T-cell (primary cell): ENCODE results near the gene HIKESHI. TPM values are rescaled to one million over a fixed set of nuclear protein-coding genes. Genes with fewer than 3 reads are reported as not detected.
"Not testable (repeated sequence)": the region's sequence is repeated elsewhere in the genome, so short reads cannot be mapped to it uniquely, and the experiment has no call there.

Experiments used
- ATAC-seq, 4 experiments: fragments of 200-7000 bp in 3 of 4; fragments of 150-1000 bp in 1 of 4; cut with Tn5 transposase; replicated peaks in 1 of 4; 1 replicate in 3 of 4; 2 replicates in 1 of 4; pipeline ENCODE4 v1.10.0; 2021; ENCODE audit warnings: moderate library complexity in 3 of 4, mild to moderate bottlenecking in 2 of 4, moderate number of reproducible peaks in 1 of 4
- CTCF ChIA-PET, 2 donors: fragments of 300-600 bp; sonication (Branson Sonifier 250); formaldehyde crosslinking; loops; one replicate each; lab custom pipeline; 2022; ENCODE audit warnings: antibody characterized with exemption in 2 of 2; lab: Charles Lee
- POLR2A ChIA-PET, 2 donors: fragments of 300-600 bp; sonication (Branson Sonifier 250); formaldehyde crosslinking; loops; one replicate each; lab custom pipeline; 2022; ENCODE audit warnings: antibody characterized with exemption in 2 of 2; lab: Charles Lee
- DNase-seq, 35 experiments: peaks; one replicate each; pipeline versions ENCODE4 v3.0.0 to v3.0.0-alpha.2; 2013 to 2023
- H3K27ac ChIP-seq: one replicate; pipeline ENCODE4 v1.5.1; 2013; ENCODE audit warnings: low read length
- H3K27me3 ChIP-seq, 2 experiments: replicated peaks in 1 of 2; 1 replicate in 1 of 2; 2 replicates in 1 of 2; pipeline versions ENCODE4 v1.6.1 to v1.7.0; 2013; ENCODE audit warnings: low read length in 1 of 2, mixed read lengths in 1 of 2; ENCODE audit not compliant: control insufficient read depth in 2 of 2, insufficient read depth in 2 of 2; ENCODE audit errors: extremely low read depth in 1 of 2
- H3K36me3 ChIP-seq, 2 donors: 1 replicate in 1 of 2; 2 replicates in 1 of 2; pipeline versions ENCODE4 v1.6.1 to v1.7.0; 2013; ENCODE audit warnings: low read length in 1 of 2; ENCODE audit not compliant: control insufficient read depth in 2 of 2, insufficient read depth in 1 of 2; ENCODE audit errors: extremely low read depth in 1 of 2
- H3K4me1 ChIP-seq, 2 experiments: 1 replicate in 1 of 2; 2 replicates in 1 of 2; pipeline versions ENCODE4 v1.6.1 to v1.7.0; 2013; ENCODE audit warnings: low read length in 2 of 2, mixed read lengths in 1 of 2; ENCODE audit not compliant: insufficient read depth in 2 of 2, control insufficient read depth in 1 of 2; ENCODE audit errors: extremely low read depth in 1 of 2
- H3K4me3 ChIP-seq, 2 donors: 1 replicate in 1 of 2; 2 replicates in 1 of 2; pipeline versions ENCODE4 v1.5.1 to v1.7.0; 2013; ENCODE audit warnings: mild to moderate bottlenecking in 2 of 2, low read length in 1 of 2, moderate library complexity in 1 of 2; ENCODE audit not compliant: control insufficient read depth in 1 of 2; ENCODE audit errors: extremely low read depth in 1 of 2
- H3K9me3 ChIP-seq: 2 replicates; pipeline ENCODE4 v1.7.0; 2013
- H3K27ac Mint-ChIP-seq, 2 donors: one replicate each; pipeline ENCODE4 v1.8.0; 2020 to 2021; ENCODE audit warnings: mild to moderate bottlenecking in 2 of 2, mixed read lengths in 2 of 2
- H3K27me3 Mint-ChIP-seq, 2 donors: one replicate each; pipeline ENCODE4 v1.8.0; 2021 to 2022; ENCODE audit warnings: mixed read lengths in 2 of 2
- H3K36me3 Mint-ChIP-seq: one replicate; pipeline ENCODE4 v1.8.0; 2021; ENCODE audit warnings: mixed read lengths
- H3K4me1 Mint-ChIP-seq, 3 donors: one replicate each; pipeline ENCODE4 v1.8.0; 2020 to 2022; ENCODE audit warnings: mixed read lengths in 3 of 3, mild to moderate bottlenecking in 1 of 3
- H3K4me3 Mint-ChIP-seq, 3 donors: one replicate each; pipeline ENCODE4 v1.8.0; 2020 to 2022; ENCODE audit warnings: mild to moderate bottlenecking in 3 of 3, mixed read lengths in 3 of 3, moderate library complexity in 3 of 3
- H3K9me3 Mint-ChIP-seq, 3 donors: one replicate each; pipeline ENCODE4 v1.8.0; 2020 to 2022; ENCODE audit warnings: mixed read lengths in 3 of 3
- WGBS: methylation state at CpG from one replicate; pipeline ENCODE4 v1.1.5; 2013; ENCODE audit warnings: missing lambda C conversion rate; ENCODE audit not compliant: insufficient coverage; 5-methylcytosine and 5-hydroxymethylcytosine counted together
- total RNA-seq, 35 experiments: library from RNA in 6 of 35; stranded (reverse) in 6 of 35; fragments of 120-200 nt in 1 of 35; gene quantifications; one replicate each; pipeline versions ENCODE4 v1.2.1 to v1.2.4 and lab custom pipeline; 2013 to 2026

HIKESHI gene
- total RNA-seq, 5 donors from 2014 or later (not counting 1 experiment from before 2014, with no cell fraction given): 20.6 to 32.1 (median 28.7) TPM

DNA sequence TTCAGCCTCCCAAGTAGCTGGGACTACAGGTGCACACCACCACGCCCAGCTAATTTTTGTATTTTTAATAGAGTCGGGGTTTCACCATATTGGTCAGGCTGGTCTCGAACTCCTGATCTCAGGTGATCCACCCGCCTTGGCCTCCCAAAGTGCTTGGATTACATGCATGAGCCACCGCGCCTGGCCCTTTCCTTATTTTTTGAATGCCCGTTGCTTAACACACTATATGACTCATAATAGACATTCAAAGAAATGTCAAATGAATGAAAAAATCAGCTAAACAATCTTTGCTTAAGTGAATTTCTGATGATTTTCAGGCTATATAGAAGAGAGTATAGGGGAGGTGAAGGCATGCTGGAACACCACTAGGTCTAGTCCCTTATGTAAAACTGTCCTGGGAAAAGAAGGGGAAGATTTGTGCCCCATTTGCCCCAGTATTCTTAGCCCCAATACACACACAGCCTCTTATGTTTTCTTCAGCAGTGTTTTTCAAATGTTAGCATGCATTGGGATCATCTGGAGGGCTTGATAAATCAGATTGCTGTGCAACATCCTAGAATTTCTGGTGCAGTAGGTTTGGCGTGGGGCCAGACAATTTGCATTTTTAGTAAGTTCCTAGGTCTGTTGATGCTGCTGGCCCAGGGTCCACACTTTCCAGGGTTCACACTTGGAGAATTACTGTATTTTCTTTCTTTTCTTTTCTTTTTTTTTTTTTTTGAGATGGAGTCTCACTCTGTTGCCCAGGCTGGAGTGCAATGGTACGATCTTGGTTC is 12.3 kb upstream of the HIKESHI start:
- not testable (repeated sequence) for H3K4me3 ChIP-seq, H3K27ac ChIP-seq, H3K4me3 Mint-ChIP-seq, H3K9me3 Mint-ChIP-seq, H3K27me3 ChIP-seq, DNase-seq, H3K27me3 Mint-ChIP-seq, H3K36me3 ChIP-seq, H3K9me3 ChIP-seq, ATAC-seq, H3K36me3 Mint-ChIP-seq
- POLR2A ChIA-PET: interaction anchor here in 1 of 2 donors (0.6 kb wide), 1 partner anchor 141 kb away, joined by 3 read pairs; no protein-coding TSS in a partner anchor
- Mint-ChIP-seq H3K4me1 (peaks cover 15 to 54% (median 35%) of the 10 kb centered on the region in 3 donors), H3K27ac (peak overlapping the region in 1 of 2 donors; percentile 21)
- H3K4me1 ChIP-seq: peaks cover 0 to 15% of the 10 kb centered on the region in 2 experiments
- WGBS: 70% methylated on average over 4 of the region's 9 CpGs
- CTCF ChIA-PET: interaction anchor here (0.5 to 1.6 kb wide), 5 partner anchors 60 to 270 kb away, joined by 3 to 6 read pairs (median 3); no protein-coding TSS in a partner anchor

DNA sequence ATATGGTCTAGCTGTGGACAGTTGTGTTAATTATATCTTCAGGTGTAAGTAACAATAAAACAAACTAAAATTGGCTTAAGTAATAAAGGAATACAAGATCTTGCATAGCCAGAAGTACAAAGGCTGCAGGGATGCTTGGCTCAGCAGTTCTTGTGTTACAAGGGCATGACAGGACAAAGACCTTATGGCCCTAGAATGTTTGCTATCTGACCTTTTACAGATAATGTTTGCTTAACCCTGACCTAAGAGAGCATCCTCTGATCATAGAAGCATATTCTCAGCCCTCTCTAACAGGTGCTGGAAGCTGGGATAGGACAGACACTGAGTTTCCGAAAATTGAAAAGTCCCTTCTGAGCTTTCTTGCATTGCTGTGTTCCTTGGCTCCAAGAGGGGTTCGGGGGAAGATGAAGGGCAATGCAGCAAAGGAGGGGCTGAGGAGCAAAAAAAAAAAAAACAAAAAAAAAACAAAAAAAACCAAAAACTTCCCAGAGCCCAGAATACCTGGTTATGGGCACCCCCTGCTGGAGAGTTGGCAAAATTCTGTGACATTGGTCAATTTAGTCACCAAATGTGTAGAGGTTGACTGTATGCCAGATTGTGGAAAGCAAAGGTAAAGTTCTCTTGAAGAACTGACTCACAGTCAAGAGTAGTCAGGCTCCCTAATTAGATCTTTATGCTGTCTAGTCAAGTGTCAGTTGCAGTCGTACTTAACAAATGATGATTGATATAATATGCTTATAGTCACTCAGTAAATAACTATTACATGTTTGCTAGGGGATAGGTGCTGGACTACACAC is 10.4 kb upstream of the HIKESHI start:
- POLR2A ChIA-PET: interaction anchor here (0.6 to 0.7 kb wide), 2 partner anchors 39 to 76 kb away, joined by 4 to 11 read pairs; no protein-coding TSS in a partner anchor
- H3K4me3 Mint-ChIP-seq: no peak overlapping the region
- ATAC-seq (peak; percentile 26 to 40 (median 34)), DNase-seq (peak in 34 of 35 experiments; percentile 4 to 76 (median 47))
- H3K27me3 ChIP-seq: no peaks in the 10 kb centered on the region
- H3K9me3 Mint-ChIP-seq: no peaks in the 10 kb centered on the region
- no peaks in the 10 kb centered on the region for H3K9me3 ChIP-seq
- peaks cover 0 to 15% of the 10 kb centered on the region in 2 experiments for H3K4me1 ChIP-seq
- no peak overlapping the region for H3K27ac ChIP-seq
- peaks cover 15 to 48% (median 30%) of the 10 kb centered on the region in 3 donors for H3K4me1 Mint-ChIP-seq
- H3K27ac Mint-ChIP-seq: peak overlapping the region; percentile 36 to 44
- CTCF ChIA-PET: interaction anchor here (0.6 to 2.5 kb wide), 14 partner anchors 8 to 663 kb away, joined by 3 to 17 read pairs (median 4); partner anchors contain the start of genes CCDC83 (in 2 of the 2) and TMEM126B (in 1 of the 2)
- H3K36me3 ChIP-seq: no peaks in the 10 kb centered on the region
- no CpG with 5 or more reads among the region's 3 CpGs for WGBS
- no peak overlapping the region for H3K4me3 ChIP-seq
- H3K36me3 Mint-ChIP-seq: no peaks in the 10 kb centered on the region
- no peaks in the 10 kb centered on the region for H3K27me3 Mint-ChIP-seq

- Mint-ChIP-seq H3K4me3 (no peak overlapping the region), H3K9me3 (no peaks in the 10 kb centered on the region), H3K36me3 (no peaks in the 10 kb centered on the region), H3K27ac (peak overlapping the region; percentile 80 to 86), H3K27me3 (no peaks in the 10 kb centered on the region), H3K4me1 (peaks cover 10 to 41% (median 24%) of the 10 kb centered on the region in 3 donors)
- POLR2A ChIA-PET: interaction anchor here in 1 of 2 donors (0.9 kb wide), 1 partner anchor 43 kb away, joined by 3 read pairs; no protein-coding TSS in a partner anchor
- ATAC-seq: peak; percentile 61 to 84 (median 74)
- no peak overlapping the region for H3K4me3 ChIP-seq
- WGBS: 19% methylated on average over 3 of the region's 6 CpGs
- no peaks in the 10 kb centered on the region for H3K27me3 ChIP-seq
- CTCF ChIA-PET: interaction anchor here (0.6 to 2.5 kb wide), 8 partner anchors 8 to 532 kb away, joined by 3 to 17 read pairs (median 6); partner anchors contain the start of gene HIKESHI (in 1 of the 2)
- peaks cover 0 to 6% of the 10 kb centered on the region in 2 experiments for H3K4me1 ChIP-seq
- DNase-seq: peak in 1 of 35 experiments; percentile 24
- peak overlapping the region; percentile 46 for H3K27ac ChIP-seq
- no peaks in the 10 kb centered on the region for H3K36me3 ChIP-seq
- no peaks in the 10 kb centered on the region for H3K9me3 ChIP-seq
These were observed 9.0 kb upstream of the HIKESHI start for GRCh38 chr11:86292912-86293616.

- peaks cover 6 to 33% (median 20%) of the 10 kb centered on the region in 3 donors for H3K4me1 Mint-ChIP-seq
- ATAC-seq (no peak), DNase-seq (no peak)
- Histone ChIP-seq H3K36me3 (no peaks in the 10 kb centered on the region), H3K27ac (no peak overlapping the region), H3K9me3 (no peaks in the 10 kb centered on the region), H3K27me3 (no peaks in the 10 kb centered on the region), H3K4me1 (peaks cover 0 to 1% of the 10 kb centered on the region in 2 experiments), H3K4me3 (no peak overlapping the region)
- ChIA-PET POLR2A (no interaction called here), CTCF (interaction anchor here in 1 of 2 donors (2.0 kb wide), 1 partner anchor 8 kb away, joined by 8 read pairs; the partner anchor contains the start of gene HIKESHI)
- peak overlapping the region in 1 of 2 donors; percentile 48 for H3K27ac Mint-ChIP-seq
- no peaks in the 10 kb centered on the region for H3K27me3 Mint-ChIP-seq
- H3K9me3 Mint-ChIP-seq: no peaks in the 10 kb centered on the region
- no peak overlapping the region for H3K4me3 Mint-ChIP-seq
- no peaks in the 10 kb centered on the region for H3K36me3 Mint-ChIP-seq
These were observed 8.0 kb upstream of the HIKESHI start for GRCh38 chr11:86294026-86294425.

- Mint-ChIP-seq H3K9me3 (no peaks in the 10 kb centered on the region), H3K4me1 (peaks cover 33 to 35% (median 34%) of the 10 kb centered on the region in 3 donors), H3K36me3 (peaks cover 6% of the 10 kb centered on the region), H3K27ac (peak overlapping the region; percentile 99), H3K4me3 (peak overlapping the region; percentile 100), H3K27me3 (peaks cover 0 to 3% of the 10 kb centered on the region in 2 donors)
- Histone ChIP-seq H3K27ac (peak overlapping the region; percentile 76), H3K9me3 (no peaks in the 10 kb centered on the region), H3K4me3 (peak overlapping the region; percentile 77 to 99), H3K4me1 (peaks cover 2 to 14% of the 10 kb centered on the region in 2 experiments), H3K27me3 (no peaks in the 10 kb centered on the region), H3K36me3 (no peaks in the 10 kb centered on the region)
- ChIA-PET CTCF (interaction anchor here (0.7 to 1.5 kb wide), 5 partner anchors 8 to 429 kb away, joined by 3 to 8 read pairs (median 3); no protein-coding TSS in a partner anchor), POLR2A (interaction anchor here in 1 of 2 donors (0.6 kb wide), 1 partner anchor 668 kb away, joined by 3 read pairs; no protein-coding TSS in a partner anchor)
- ATAC-seq: no peak
- DNase-seq: no peak
- WGBS: 0% methylated on average over 3 of the region's 6 CpGs
These were observed 323 bp upstream of the HIKESHI start for GRCh38 chr11:86301742-86302091.
